ENCODE measurements around the gene CCND1.
A peak's percentile ranks its signal among the peaks of the same experiment; 100 is the strongest.

CCND1 gene

DNA sequence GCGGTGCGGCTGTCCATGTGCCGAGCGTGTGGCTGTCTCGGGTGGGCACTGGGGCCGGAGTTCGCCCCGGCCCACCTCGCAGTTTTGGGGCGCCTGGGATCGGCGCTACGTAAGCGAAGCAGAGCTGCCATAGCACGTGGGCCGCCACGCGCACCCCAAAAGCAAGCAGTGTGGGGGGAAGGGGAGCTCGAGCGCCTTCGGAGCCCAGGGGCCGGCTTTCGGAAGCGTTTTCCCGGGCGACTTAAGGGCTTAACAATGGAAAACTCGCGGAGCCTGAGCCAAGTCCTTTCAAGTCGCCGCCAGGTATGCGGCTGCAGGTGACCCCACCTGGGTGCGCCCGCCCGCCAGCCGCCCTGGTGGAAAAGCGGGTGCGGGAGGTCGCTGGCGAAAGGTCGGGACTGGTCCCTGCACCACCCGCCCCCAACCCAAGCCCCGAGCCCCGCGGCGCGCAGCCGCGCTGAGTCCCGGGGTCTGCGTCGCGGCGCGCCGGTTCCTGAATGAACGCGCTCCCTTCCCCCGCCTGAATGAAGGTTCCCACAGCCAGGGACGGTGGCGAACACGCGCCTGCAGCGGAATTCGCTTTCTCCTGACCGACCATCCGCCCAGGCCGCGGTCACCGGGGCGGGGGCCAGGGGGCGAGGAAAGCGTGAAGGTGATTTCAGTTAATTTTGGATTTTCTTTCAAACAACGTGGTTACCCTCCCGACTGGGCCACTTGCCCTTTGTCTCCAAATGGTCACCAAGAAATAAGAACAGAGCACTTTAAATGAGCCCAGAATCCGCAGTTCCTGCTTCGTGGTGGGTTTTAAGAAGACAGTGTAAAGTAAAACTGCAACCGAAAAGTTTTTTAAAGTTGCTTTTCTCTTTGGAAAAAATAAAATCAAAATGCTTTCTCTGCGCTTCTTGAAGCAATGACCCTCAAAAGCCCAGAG, 2.8 kb upstream of the CCND1 start:
- peak overlapping the region; percentile 98 for H3K4me3 ChIP-seq (ENCODE audit: low read depth, low read length)

DNA sequence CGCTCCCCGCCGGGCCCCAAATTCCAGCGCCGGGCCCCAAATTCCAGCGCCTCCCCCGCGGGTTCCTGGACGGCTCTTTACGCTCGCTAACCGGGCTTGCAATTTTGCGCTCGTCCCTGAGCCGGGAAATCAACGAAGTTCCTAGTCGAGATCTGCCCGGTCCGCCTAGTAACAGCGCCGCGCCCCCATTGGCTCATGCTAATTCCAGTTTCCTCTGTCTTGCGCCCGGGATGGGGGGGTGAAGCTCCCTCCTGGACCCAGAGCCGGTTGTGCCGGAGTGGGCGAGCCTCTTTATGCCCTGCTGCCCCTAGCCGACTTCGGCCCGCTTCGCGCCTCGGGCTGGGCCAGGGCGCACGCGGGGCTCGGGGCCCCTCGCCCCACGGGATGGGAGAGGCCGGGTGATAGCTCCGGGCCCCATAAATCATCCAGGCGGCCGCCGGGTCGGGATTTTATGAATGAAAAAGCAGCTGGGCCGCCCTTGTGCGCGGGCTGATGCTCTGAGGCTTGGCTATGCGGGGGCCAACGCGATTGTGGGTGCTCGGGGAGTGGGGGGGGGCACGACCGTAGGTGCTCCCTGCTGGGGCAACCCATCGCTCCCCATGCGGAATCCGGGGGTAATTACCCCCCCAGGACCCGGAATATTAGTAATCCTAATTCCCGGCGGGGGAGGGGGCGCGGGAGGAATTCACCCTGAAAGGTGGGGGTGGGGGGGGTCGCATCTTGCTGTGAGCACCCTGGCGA, 1.8 kb upstream of the CCND1 start:
- TF ChIP-seq, protein P1, sequence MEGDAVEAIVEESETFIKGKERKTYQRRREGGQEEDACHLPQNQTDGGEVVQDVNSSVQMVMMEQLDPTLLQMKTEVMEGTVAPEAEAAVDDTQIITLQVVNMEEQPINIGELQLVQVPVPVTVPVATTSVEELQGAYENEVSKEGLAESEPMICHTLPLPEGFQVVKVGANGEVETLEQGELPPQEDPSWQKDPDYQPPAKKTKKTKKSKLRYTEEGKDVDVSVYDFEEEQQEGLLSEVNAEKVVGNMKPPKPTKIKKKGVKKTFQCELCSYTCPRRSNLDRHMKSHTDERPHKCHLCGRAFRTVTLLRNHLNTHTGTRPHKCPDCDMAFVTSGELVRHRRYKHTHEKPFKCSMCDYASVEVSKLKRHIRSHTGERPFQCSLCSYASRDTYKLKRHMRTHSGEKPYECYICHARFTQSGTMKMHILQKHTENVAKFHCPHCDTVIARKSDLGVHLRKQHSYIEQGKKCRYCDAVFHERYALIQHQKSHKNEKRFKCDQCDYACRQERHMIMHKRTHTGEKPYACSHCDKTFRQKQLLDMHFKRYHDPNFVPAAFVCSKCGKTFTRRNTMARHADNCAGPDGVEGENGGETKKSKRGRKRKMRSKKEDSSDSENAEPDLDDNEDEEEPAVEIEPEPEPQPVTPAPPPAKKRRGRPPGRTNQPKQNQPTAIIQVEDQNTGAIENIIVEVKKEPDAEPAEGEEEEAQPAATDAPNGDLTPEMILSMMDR (IDR thresholded peaks at IDR 0.05; ENCODE audit: low read depth, low read length), result no peak
- H3K4me3 ChIP-seq (ENCODE audit: low read depth, low read length), result peak overlapping the region; percentile 98

More for the DNA sequence above, 2.8 kb upstream of the CCND1 start:
- TF ChIP-seq, protein P1 (IDR thresholded peaks at IDR 0.05; ENCODE audit: low read depth, low read length), result no peak

DNA sequence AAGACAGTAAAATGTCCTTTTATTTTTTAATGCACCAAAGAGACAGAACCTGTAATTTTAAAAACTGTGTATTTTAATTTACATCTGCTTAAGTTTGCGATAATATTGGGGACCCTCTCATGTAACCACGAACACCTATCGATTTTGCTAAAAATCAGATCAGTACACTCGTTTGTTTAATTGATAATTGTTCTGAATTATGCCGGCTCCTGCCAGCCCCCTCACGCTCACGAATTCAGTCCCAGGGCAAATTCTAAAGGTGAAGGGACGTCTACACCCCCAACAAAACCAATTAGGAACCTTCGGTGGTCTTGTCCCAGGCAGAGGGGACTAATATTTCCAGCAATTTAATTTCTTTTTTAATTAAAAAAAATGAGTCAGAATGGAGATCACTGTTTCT, 1.1 kb upstream of the CCND1 start:
- TF ChIP-seq, protein P1 (IDR thresholded peaks at IDR 0.05; ENCODE audit: low read depth, low read length), result no peak

DNA sequence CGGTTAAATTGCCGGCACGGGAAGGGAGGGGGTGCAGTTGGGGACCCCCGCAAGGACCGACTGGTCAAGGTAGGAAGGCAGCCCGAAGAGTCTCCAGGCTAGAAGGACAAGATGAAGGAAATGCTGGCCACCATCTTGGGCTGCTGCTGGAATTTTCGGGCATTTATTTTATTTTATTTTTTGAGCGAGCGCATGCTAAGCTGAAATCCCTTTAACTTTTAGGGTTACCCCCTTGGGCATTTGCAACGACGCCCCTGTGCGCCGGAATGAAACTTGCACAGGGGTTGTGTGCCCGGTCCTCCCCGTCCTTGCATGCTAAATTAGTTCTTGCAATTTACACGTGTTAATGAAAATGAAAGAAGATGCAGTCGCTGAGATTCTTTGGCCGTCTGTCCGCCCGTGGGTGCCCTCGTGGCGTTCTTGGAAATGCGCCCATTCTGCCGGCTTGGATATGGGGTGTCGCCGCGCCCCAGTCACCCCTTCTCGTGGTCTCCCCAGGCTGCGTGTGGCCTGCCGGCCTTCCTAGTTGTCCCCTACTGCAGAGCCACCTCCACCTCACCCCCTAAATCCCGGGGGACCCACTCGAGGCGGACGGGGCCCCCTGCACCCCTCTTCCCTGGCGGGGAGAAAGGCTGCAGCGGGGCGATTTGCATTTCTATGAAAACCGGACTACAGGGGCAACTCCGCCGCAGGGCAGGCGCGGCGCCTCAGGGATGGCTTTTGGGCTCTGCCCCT, 529 bp upstream of the CCND1 start:
- TF ChIP-seq, protein P1 (IDR thresholded peaks at IDR 0.05; ENCODE audit: low read depth, low read length), result no peak
- H3K4me3 ChIP-seq (ENCODE audit: low read depth, low read length), result peak overlapping the region; percentile 98

More for the DNA sequence above, 1.1 kb upstream of the CCND1 start:
- H3K4me3 ChIP-seq (ENCODE audit: low read depth, low read length), result peak overlapping the region; percentile 98

DNA sequence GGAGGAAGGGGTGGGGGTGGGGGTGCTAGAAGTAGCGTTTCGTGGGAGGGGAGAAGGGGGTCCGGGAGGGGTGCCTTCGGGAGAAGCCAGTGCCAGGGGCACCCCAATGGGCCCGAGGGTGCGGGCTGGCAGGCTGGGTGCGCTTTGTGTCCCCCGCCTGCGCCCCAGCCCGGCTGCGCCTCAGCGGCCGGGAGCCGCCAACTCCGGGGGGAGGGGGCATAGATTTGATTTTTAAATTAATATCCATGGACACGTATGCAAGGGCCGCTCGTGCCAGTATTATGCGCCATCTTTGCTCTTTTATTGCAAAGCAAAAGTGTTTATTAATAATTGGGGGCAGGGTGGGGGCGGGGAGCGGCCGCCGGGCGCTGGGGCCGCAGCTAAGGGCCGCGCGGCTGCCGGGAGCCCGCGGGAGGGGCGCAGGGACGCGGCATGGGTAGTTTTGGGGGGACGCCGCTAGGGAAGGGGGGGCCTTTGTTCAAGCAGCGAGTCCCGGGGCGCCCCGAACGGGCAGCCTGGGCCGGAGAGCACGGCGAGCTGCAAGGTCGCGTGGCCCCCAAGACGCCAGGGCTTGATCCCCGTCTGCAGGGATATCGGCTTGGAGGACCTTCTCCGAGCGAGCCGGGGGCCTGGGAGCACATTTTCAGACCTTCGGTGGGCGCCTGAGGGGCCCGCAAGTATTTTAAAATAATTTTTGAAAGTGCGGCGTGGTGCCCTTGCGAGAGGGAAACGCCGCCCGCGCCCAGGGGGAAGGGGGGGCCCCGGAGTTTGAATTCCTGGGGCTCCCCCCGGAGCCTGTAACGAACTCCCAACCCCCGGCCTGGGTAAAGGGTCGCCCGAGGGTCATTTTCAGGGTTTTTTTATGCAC, 959 bp downstream of the CCND1 start:
- H3K4me3 ChIP-seq (ENCODE audit: low read depth, low read length), result peak overlapping the region; percentile 98
- TF ChIP-seq, protein P1 (IDR thresholded peaks at IDR 0.05; ENCODE audit: low read depth, low read length), result no peak

DNA sequence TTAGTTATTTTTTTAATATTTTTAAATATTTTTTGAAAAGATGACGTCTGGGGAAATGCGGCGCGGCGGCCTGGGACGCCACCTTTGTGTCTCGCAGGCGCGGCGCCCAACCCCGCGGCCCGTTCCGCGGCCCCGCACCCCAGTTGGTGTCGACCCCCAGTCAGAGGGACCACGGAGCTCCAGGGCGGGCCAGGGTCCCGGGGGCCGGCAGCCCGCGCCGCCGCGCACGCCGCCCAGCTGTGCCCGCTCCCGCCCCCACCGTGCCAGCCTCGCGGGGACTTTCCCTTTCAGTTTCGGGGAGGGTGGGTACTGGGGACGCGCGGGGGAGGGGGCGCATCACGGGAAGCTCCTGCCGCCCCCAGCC, 1.6 kb downstream of the CCND1 start:
- H3K4me3 ChIP-seq (ENCODE audit: low read depth, low read length), result peak overlapping the region; percentile 98
- TF ChIP-seq, protein P1 (IDR thresholded peaks at IDR 0.05; ENCODE audit: low read depth, low read length), result no peak

Data from WI38 (cell line).